ENCODE data around the gene COPS2. TPM values are rescaled to one million over a fixed set of nuclear protein-coding genes. Genes with fewer than 3 reads are reported as not detected.

COPS2 gene
- total and polyA plus RNA-seq, 9 of the 15 experiments (the other 6 are each of a cell fraction or from before 2014, with no cell fraction given): 66.4 to 154 (median 117) TPM

DNA sequence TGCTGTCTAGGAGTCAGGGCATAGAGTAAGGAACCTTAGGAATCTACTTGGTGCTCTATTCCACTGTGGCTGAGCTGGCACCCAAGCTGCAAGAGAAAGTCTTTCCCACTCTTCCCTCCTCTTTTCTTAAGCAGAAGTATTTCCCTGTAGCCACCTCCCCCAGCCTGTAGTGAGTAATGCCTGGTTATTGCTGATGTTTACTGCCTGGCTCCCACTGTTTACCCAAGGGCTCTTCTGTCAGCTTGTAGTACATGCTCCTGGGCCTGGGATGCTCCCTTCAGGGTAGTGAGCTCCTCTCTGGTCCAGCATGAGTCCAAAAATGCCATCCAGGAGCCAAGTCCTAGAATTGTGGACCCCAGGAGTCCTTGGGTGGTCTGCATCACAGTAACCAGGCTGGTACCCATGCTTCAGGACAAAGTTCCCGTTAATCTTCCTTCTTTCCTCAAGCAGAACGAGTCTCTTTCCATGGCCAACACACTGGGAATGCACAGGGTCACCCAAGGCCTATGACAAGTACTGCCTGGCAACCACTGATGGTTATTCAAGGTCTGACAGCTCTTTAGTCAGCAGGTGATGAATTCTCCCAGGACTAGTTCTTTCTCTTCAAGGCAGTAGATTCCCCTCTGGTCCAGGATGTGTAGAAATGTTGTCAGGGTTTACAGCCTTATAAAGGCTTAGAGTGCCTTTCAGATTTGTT is 32.3 kb upstream of the COPS2 start:
- Histone ChIP-seq H3K27ac (ENCODE audit: extremely low read depth, low read depth, low read length) (no peak overlapping the region), H2AFZ (ENCODE audit: low read depth, low read length) (no peak overlapping the region), H3K9me1 (ENCODE audit: control insufficient read depth, insufficient read depth, low read length) (no peaks in the 10 kb centered on the region), H3K4me1 (replicated peaks in 1 of 2; ENCODE audit: control insufficient read depth in 2 of 2, insufficient read depth in 2 of 2, low read length in 2 of 2) (peaks cover 0 to 5% of the 10 kb centered on the region in 2 experiments; a peak in 2 of 5 replicates), H3K36me3 (ENCODE audit: control insufficient read depth, insufficient read depth, low read length) (peaks cover 8% of the 10 kb centered on the region; the same call in 2 of the 3 replicates), H3K79me2 (ENCODE audit: control insufficient read depth, insufficient read depth, low read length) (peaks cover 88% of the 10 kb centered on the region), H3K4me3 (no peak overlapping the region), H3K9ac (ENCODE audit: insufficient read depth in 1 of 2, low read depth in 2 of 2, low read length in 2 of 2) (no peak overlapping the region), H4K20me1 (replicated peaks; ENCODE audit: control insufficient read depth, insufficient read depth, low read length) (no peaks in the 10 kb centered on the region; the same call in 1 of the 2 replicates), H3K27me3 (ENCODE audit: control insufficient read depth in 2 of 2, insufficient read depth in 2 of 2, low read length in 2 of 2) (no peaks in the 10 kb centered on the region), H3K4me2 (ENCODE audit: insufficient read depth, low read length) (no peak overlapping the region), H3K9me3 (replicated peaks; ENCODE audit: control insufficient read depth, insufficient read depth, low read depth, low read length) (no peaks in the 10 kb centered on the region)
- no TSS peak for BruUV-seq (replicated peaks)
- in situ Hi-C loops (cut with MboI): no loop called here
- DNase-seq (ENCODE audit: extremely low read depth in 1 of 4, low spot score in 3 of 4): no peak
- intact Hi-C loops (cut with micrococcal nuclease): no loop called here
- CTCF ChIA-PET (ENCODE audit: low intra/inter-chr PET ratio): no interaction called here
- FAIRE-seq: no peak
- POLR2A ChIA-PET: interaction anchor here (1.1 to 3.5 kb wide), 4 partner anchors 8 to 18 kb away, joined by 4 to 12 read pairs (median 5); partner anchors contain the start of gene GALK2
- WGBS (ENCODE audit: insufficient coverage, low coverage, missing lambda C conversion rate): 33% methylated on average over 2 of the region's 2 CpGs
- ATAC-seq: no peak
- no peak for TF ChIP-seq ZNF324 (CRISPR knock-in tag; IDR thresholded peaks at IDR 0.05)
- TF ChIP-seq, protein P1, sequence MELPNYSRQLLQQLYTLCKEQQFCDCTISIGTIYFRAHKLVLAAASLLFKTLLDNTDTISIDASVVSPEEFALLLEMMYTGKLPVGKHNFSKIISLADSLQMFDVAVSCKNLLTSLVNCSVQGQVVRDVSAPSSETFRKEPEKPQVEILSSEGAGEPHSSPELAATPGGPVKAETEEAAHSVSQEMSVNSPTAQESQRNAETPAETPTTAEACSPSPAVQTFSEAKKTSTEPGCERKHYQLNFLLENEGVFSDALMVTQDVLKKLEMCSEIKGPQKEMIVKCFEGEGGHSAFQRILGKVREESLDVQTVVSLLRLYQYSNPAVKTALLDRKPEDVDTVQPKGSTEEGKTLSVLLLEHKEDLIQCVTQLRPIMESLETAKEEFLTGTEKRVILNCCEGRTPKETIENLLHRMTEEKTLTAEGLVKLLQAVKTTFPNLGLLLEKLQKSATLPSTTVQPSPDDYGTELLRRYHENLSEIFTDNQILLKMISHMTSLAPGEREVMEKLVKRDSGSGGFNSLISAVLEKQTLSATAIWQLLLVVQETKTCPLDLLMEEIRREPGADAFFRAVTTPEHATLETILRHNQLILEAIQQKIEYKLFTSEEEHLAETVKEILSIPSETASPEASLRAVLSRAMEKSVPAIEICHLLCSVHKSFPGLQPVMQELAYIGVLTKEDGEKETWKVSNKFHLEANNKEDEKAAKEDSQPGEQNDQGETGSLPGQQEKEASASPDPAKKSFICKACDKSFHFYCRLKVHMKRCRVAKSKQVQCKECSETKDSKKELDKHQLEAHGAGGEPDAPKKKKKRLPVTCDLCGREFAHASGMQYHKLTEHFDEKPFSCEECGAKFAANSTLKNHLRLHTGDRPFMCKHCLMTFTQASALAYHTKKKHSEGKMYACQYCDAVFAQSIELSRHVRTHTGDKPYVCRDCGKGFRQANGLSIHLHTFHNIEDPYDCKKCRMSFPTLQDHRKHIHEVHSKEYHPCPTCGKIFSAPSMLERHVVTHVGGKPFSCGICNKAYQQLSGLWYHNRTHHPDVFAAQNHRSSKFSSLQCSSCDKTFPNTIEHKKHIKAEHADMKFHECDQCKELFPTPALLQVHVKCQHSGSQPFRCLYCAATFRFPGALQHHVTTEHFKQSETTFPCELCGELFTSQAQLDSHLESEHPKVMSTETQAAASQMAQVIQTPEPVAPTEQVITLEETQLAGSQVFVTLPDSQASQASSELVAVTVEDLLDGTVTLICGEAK (IDR thresholded peaks at IDR 0.05): no peak
- TF ChIP-seq, protein P1 (CRISPR knock-in tag; IDR thresholded peaks at IDR 0.05): no peak
- TF ChIP-seq ATF1 (CRISPR knock-in tag; IDR thresholded peaks at IDR 0.05): no peak
- no peak for TF ChIP-seq ATF1 (tag; IDR thresholded peaks at IDR 0.05)
- TF ChIP-seq, protein P2, sequence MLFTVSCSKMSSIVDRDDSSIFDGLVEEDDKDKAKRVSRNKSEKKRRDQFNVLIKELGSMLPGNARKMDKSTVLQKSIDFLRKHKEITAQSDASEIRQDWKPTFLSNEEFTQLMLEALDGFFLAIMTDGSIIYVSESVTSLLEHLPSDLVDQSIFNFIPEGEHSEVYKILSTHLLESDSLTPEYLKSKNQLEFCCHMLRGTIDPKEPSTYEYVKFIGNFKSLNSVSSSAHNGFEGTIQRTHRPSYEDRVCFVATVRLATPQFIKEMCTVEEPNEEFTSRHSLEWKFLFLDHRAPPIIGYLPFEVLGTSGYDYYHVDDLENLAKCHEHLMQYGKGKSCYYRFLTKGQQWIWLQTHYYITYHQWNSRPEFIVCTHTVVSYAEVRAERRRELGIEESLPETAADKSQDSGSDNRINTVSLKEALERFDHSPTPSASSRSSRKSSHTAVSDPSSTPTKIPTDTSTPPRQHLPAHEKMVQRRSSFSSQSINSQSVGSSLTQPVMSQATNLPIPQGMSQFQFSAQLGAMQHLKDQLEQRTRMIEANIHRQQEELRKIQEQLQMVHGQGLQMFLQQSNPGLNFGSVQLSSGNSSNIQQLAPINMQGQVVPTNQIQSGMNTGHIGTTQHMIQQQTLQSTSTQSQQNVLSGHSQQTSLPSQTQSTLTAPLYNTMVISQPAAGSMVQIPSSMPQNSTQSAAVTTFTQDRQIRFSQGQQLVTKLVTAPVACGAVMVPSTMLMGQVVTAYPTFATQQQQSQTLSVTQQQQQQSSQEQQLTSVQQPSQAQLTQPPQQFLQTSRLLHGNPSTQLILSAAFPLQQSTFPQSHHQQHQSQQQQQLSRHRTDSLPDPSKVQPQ (CRISPR knock-in tag; IDR thresholded peaks at IDR 0.05; ENCODE audit: borderline replicate concordance): no peak
- no peak for TF ChIP-seq ZBED1 (IDR thresholded peaks at IDR 0.05)
- TF ChIP-seq POLR3G (IDR thresholded peaks at IDR 0.05; ENCODE audit: extremely low read depth, insufficient read length, insufficient replicate concordance): no peak
- no peak for TF ChIP-seq ZNF785 (CRISPR knock-in tag; IDR thresholded peaks at IDR 0.05)
